A549 treated with dexamethasone at 1 μM for 4 hours (cell line): Measurements from ENCODE around the gene FKBP1C. TPM values are rescaled to one million over a fixed set of nuclear protein-coding genes. Genes with fewer than 3 reads are reported as not detected.

Experiments
- total RNA-seq: library from RNA; stranded (reverse); fragments of 200-300 nt; extraction: Qiagen RNA extraction; gene quantifications from 5 replicates; pipeline ENCODE4 v1.2.3, GENCODE V29; 2022

Gene FKBP1C
- total RNA-seq: 2.1 to 2.6 TPM (median 2.3 TPM) in 5 replicates

GRCh38 chr6:63211343-63211742 lies at the start of gene FKBP1C:
TSS of gene FKBP1C (plus strand) at chr6:63211469.

Other genes with a start within 250 kb of the FKBP1C start
- 1.9 to 3.7 TPM (median 2.7 TPM) in 5 replicates for gene LGSN, start 108.5 kb downstream of the FKBP1C start, total RNA-seq